Measurements from ENCODE around the gene TGOLN2. TPM values are rescaled to one million over a fixed set of nuclear protein-coding genes. Genes with fewer than 3 reads are reported as not detected.

Gene TGOLN2
- total RNA-seq, 1 donor from 2014 or later: 65.5 TPM

Other genes starting within 250 kb of the TGOLN2 start
- 57.2 and 62.7 TPM in 2 replicates for gene TCF7L1, start 194.6 kb downstream of the TGOLN2 start, total RNA-seq
- gene RETSAT, start 26.5 kb upstream of the TGOLN2 start, total RNA-seq: 22.8 and 23.1 TPM in 2 replicates
- gene ELMOD3, start 26.8 kb upstream of the TGOLN2 start, total RNA-seq: 23.3 and 25.6 TPM in 2 replicates
- gene CAPG, start 82.4 kb upstream of the TGOLN2 start, total RNA-seq: 56.1 and 56.5 TPM in 2 replicates
- gene SH2D6, start 90.7 kb upstream of the TGOLN2 start, total RNA-seq: 0.29 and 0.71 TPM in 2 replicates
- 281 and 304 TPM in 2 replicates for gene MAT2A, start 211.2 kb upstream of the TGOLN2 start, total RNA-seq
- gene GGCX, start 233.5 kb upstream of the TGOLN2 start, total RNA-seq: 69.2 TPM in 2 replicates
- 71.3 and 76.0 TPM in 2 replicates for gene VAMP8, start 249.6 kb upstream of the TGOLN2 start, total RNA-seq